GM19452 (cell line): ENCODE results near the gene CD44.
"Not testable (repeated sequence)": the region's sequence is repeated elsewhere in the genome, so short reads cannot be mapped to it uniquely, and the experiment has no call there.

Source experiments
- ATAC-seq: cut with Tn5 transposase; IDR thresholded peaks from one replicate; pipeline ENCODE4 v1.9.1; 2021; ENCODE audit not compliant: unreplicated experiment

The CD44 gene

GRCh38 chr11:35138943-35139721, at the start of gene CD44:
CD44 (plus strand) TSS chr11:35139171; CDS start chr11:35139304, 133 bp downstream.
- ATAC-seq: peak; percentile 32

- no peak for ATAC-seq
Observed at GRCh38 chr11:35089666-35090065, 49.3 kb upstream of the CD44 start.

GRCh38 chr11:35090125-35090524, 48.8 kb upstream of the CD44 start:
- ATAC-seq: no peak

- not testable (repeated sequence) for ATAC-seq
Observed at GRCh38 chr11:35090991-35091390, 48.0 kb upstream of the CD44 start.

- no peak for ATAC-seq
Observed at GRCh38 chr11:35096723-35097122, 42.2 kb upstream of the CD44 start.

- no peak for ATAC-seq
Observed at GRCh38 chr11:35097814-35098455, 41.0 kb upstream of the CD44 start.

GRCh38 chr11:35098855-35099254, 40.1 kb upstream of the CD44 start:
- ATAC-seq: no peak

GRCh38 chr11:35099278-35100012, 39.5 kb upstream of the CD44 start:
- ATAC-seq: no peak

- ATAC-seq: no peak
Observed at GRCh38 chr11:35100013-35100383, 39.0 kb upstream of the CD44 start.

GRCh38 chr11:35101223-35101622, 37.7 kb upstream of the CD44 start:
- no peak for ATAC-seq

- ATAC-seq: no peak
Observed at GRCh38 chr11:35102267-35102666, 36.7 kb upstream of the CD44 start.

GRCh38 chr11:35103366-35104208, 35.4 kb upstream of the CD44 start:
- ATAC-seq: no peak

GRCh38 chr11:35104655-35105054, 34.3 kb upstream of the CD44 start:
- no peak for ATAC-seq

- no peak for ATAC-seq
Observed at GRCh38 chr11:35105319-35106079, 33.5 kb upstream of the CD44 start.

GRCh38 chr11:35106595-35106994, 32.4 kb upstream of the CD44 start:
- peak; percentile 98 for ATAC-seq

- ATAC-seq: no peak
Observed at GRCh38 chr11:35107861-35108260, 31.1 kb upstream of the CD44 start.

- not testable (repeated sequence) for ATAC-seq
Observed at GRCh38 chr11:35108336-35108735, 30.6 kb upstream of the CD44 start.

GRCh38 chr11:35109041-35109440, 29.9 kb upstream of the CD44 start:
- no peak for ATAC-seq

- no peak for ATAC-seq
Observed at GRCh38 chr11:35109827-35110226, 29.1 kb upstream of the CD44 start.
